Measurements from ENCODE around the gene PML.

Gene PML

DNA sequence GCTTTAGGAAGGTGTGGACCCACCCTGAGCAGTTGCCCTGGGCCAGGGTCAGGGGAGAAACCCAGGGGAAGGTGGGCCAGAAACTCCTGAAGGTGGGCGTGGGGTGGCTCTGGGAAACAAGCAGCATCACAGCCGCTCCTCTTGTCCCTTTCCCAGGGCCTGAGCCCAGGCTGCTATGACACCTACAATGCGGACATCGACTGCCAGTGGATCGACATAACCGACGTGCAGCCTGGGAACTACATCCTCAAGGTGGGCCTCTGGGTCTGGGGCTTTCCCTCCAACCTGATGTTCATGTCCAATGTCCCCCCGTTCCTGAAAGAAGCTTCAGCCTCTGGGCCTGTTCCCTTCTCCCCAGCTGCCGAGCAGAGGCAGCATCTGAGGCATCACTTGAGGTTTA, 46.9 kb upstream of the PML start:
- no peaks in the 10 kb centered on the region for H3K36me3 ChIP-seq (ENCODE audit: insufficient read depth)
- TF ChIP-seq, protein P1, sequence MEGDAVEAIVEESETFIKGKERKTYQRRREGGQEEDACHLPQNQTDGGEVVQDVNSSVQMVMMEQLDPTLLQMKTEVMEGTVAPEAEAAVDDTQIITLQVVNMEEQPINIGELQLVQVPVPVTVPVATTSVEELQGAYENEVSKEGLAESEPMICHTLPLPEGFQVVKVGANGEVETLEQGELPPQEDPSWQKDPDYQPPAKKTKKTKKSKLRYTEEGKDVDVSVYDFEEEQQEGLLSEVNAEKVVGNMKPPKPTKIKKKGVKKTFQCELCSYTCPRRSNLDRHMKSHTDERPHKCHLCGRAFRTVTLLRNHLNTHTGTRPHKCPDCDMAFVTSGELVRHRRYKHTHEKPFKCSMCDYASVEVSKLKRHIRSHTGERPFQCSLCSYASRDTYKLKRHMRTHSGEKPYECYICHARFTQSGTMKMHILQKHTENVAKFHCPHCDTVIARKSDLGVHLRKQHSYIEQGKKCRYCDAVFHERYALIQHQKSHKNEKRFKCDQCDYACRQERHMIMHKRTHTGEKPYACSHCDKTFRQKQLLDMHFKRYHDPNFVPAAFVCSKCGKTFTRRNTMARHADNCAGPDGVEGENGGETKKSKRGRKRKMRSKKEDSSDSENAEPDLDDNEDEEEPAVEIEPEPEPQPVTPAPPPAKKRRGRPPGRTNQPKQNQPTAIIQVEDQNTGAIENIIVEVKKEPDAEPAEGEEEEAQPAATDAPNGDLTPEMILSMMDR (conservative IDR thresholded peaks at IDR 0.05; ENCODE audit: low read depth, low read length): no peak
- H4K20me1 ChIP-seq (ENCODE audit: insufficient read depth): no peaks in the 10 kb centered on the region

GRCh38 chr15:73948396-73948795, 46.1 kb upstream of the PML start:
- no peaks in the 10 kb centered on the region for H4K20me1 ChIP-seq (ENCODE audit: insufficient read depth)
- no peak overlapping the region for H3K4me2 ChIP-seq
- no peak overlapping the region for H3K27ac ChIP-seq
- H3K79me2 ChIP-seq (ENCODE audit: insufficient read depth, low read depth): no peaks in the 10 kb centered on the region
- no peak overlapping the region for H2AFZ ChIP-seq (ENCODE audit: low read depth)
- H3K36me3 ChIP-seq (ENCODE audit: insufficient read depth): no peaks in the 10 kb centered on the region
- no peaks in the 10 kb centered on the region for H3K4me1 ChIP-seq (ENCODE audit: low read depth, poor library complexity, severe bottlenecking)
- no peak overlapping the region for H3K9ac ChIP-seq
- H3K27me3 ChIP-seq (ENCODE audit: insufficient read depth, low read depth): no peaks in the 10 kb centered on the region
- TF ChIP-seq, protein P1 (conservative IDR thresholded peaks at IDR 0.05; ENCODE audit: low read depth, low read length): no peak
- no peak overlapping the region for H3K4me3 ChIP-seq (IDR thresholded peaks at IDR 0.05; ENCODE audit: insufficient read depth, low read depth, low read length)

More for the DNA sequence above, 46.9 kb upstream of the PML start:
- H3K27me3 ChIP-seq (ENCODE audit: insufficient read depth, low read depth): no peaks in the 10 kb centered on the region
- no peaks in the 10 kb centered on the region for H3K79me2 ChIP-seq (ENCODE audit: insufficient read depth, low read depth)
- H3K27ac ChIP-seq: no peak overlapping the region
- H3K4me2 ChIP-seq: no peak overlapping the region
- H3K4me3 ChIP-seq (IDR thresholded peaks at IDR 0.05; ENCODE audit: insufficient read depth, low read depth, low read length): no peak overlapping the region
- no peak overlapping the region for H2AFZ ChIP-seq (ENCODE audit: low read depth)
- H3K9ac ChIP-seq: no peak overlapping the region
- no peaks in the 10 kb centered on the region for H3K4me1 ChIP-seq (ENCODE audit: low read depth, poor library complexity, severe bottlenecking)

- Histone ChIP-seq H3K36me3 (ENCODE audit: insufficient read depth) (no peaks in the 10 kb centered on the region), H3K27me3 (ENCODE audit: insufficient read depth, low read depth) (no peaks in the 10 kb centered on the region), H2AFZ (ENCODE audit: low read depth) (no peak overlapping the region), H3K79me2 (ENCODE audit: insufficient read depth, low read depth) (no peaks in the 10 kb centered on the region), H3K4me3 (IDR thresholded peaks at IDR 0.05; ENCODE audit: insufficient read depth, low read depth, low read length) (no peak overlapping the region), H4K20me1 (ENCODE audit: insufficient read depth) (no peaks in the 10 kb centered on the region), H3K27ac (no peak overlapping the region), H3K4me2 (no peak overlapping the region), H3K9ac (no peak overlapping the region), H3K4me1 (ENCODE audit: low read depth, poor library complexity, severe bottlenecking) (no peaks in the 10 kb centered on the region)
- TF ChIP-seq, protein P1 (conservative IDR thresholded peaks at IDR 0.05; ENCODE audit: low read depth, low read length): no peak
Observed at GRCh38 chr15:73948982-73949381, 45.5 kb upstream of the PML start.

- H3K9ac ChIP-seq: no peak overlapping the region
- no peaks in the 10 kb centered on the region for H3K27me3 ChIP-seq (ENCODE audit: insufficient read depth, low read depth)
- no peak overlapping the region for H3K4me2 ChIP-seq
- no peaks in the 10 kb centered on the region for H3K36me3 ChIP-seq (ENCODE audit: insufficient read depth)
- no peak overlapping the region for H3K4me3 ChIP-seq (IDR thresholded peaks at IDR 0.05; ENCODE audit: insufficient read depth, low read depth, low read length)
- TF ChIP-seq, protein P1 (conservative IDR thresholded peaks at IDR 0.05; ENCODE audit: low read depth, low read length): no peak
- H3K27ac ChIP-seq: no peak overlapping the region
- no peaks in the 10 kb centered on the region for H4K20me1 ChIP-seq (ENCODE audit: insufficient read depth)
- no peaks in the 10 kb centered on the region for H3K4me1 ChIP-seq (ENCODE audit: low read depth, poor library complexity, severe bottlenecking)
- H2AFZ ChIP-seq (ENCODE audit: low read depth): no peak overlapping the region
- no peaks in the 10 kb centered on the region for H3K79me2 ChIP-seq (ENCODE audit: insufficient read depth, low read depth)
Observed at GRCh38 chr15:73949496-73949895, 45.0 kb upstream of the PML start.

DNA sequence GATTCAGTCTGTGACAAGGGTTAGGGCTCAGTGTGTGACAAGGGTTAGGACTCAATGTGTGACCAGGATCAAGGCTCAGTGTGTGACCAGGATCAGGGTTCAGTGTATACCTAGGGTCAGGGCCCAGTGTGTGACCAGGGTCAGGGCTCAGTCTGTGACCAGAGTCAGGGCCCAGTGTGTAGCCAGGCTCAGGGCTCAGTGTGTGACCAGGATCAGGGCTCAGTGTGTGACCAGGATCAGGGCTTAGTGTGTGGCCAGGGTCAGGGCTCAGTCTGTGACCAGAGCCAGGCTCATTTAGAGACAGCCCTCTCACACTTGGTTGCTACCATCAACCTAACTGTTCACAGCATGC, 44.1 kb upstream of the PML start:
- no peak overlapping the region for H3K4me3 ChIP-seq (IDR thresholded peaks at IDR 0.05; ENCODE audit: insufficient read depth, low read depth, low read length)
- no peaks in the 10 kb centered on the region for H3K4me1 ChIP-seq (ENCODE audit: low read depth, poor library complexity, severe bottlenecking)
- H3K36me3 ChIP-seq (ENCODE audit: insufficient read depth): no peaks in the 10 kb centered on the region
- no peaks in the 10 kb centered on the region for H4K20me1 ChIP-seq (ENCODE audit: insufficient read depth)
- no peak overlapping the region for H3K9ac ChIP-seq
- no peak overlapping the region for H3K4me2 ChIP-seq
- TF ChIP-seq, protein P1 (conservative IDR thresholded peaks at IDR 0.05; ENCODE audit: low read depth, low read length): no peak
- H3K79me2 ChIP-seq (ENCODE audit: insufficient read depth, low read depth): no peaks in the 10 kb centered on the region
- H2AFZ ChIP-seq (ENCODE audit: low read depth): no peak overlapping the region
- no peak overlapping the region for H3K27ac ChIP-seq
- H3K27me3 ChIP-seq (ENCODE audit: insufficient read depth, low read depth): no peaks in the 10 kb centered on the region

Measured in KMS-11 (cell line).